Coronary artery (tissue), 2 donors: ENCODE data around the gene ZBTB17.

ENCODE experiments used
- DNase-seq: peaks from one replicate; pipeline ENCODE4 v3.0.0-alpha.2; 2017; ENCODE audit warnings: low spot score
- H3K27ac ChIP-seq, 2 donors: fragments of 200-600 bp; sonication (generic); one replicate each; pipeline ENCODE4 v1.5.1; 2016 to 2019
- H3K4me3 ChIP-seq: fragments of 200-600 bp; sonication (generic); 2 replicates; pipeline ENCODE4 v1.5.1; 2016; ENCODE audit warnings: mild to moderate bottlenecking, moderate library complexity
- TF ChIP-seq, protein P1 (sequence below): fragments of 200-600 bp; sonication (generic); IDR thresholded peaks from one replicate; pipeline ENCODE4 v1.5.1; 2019; ENCODE audit warnings: antibody characterized with exemption

Gene ZBTB17

DNA sequence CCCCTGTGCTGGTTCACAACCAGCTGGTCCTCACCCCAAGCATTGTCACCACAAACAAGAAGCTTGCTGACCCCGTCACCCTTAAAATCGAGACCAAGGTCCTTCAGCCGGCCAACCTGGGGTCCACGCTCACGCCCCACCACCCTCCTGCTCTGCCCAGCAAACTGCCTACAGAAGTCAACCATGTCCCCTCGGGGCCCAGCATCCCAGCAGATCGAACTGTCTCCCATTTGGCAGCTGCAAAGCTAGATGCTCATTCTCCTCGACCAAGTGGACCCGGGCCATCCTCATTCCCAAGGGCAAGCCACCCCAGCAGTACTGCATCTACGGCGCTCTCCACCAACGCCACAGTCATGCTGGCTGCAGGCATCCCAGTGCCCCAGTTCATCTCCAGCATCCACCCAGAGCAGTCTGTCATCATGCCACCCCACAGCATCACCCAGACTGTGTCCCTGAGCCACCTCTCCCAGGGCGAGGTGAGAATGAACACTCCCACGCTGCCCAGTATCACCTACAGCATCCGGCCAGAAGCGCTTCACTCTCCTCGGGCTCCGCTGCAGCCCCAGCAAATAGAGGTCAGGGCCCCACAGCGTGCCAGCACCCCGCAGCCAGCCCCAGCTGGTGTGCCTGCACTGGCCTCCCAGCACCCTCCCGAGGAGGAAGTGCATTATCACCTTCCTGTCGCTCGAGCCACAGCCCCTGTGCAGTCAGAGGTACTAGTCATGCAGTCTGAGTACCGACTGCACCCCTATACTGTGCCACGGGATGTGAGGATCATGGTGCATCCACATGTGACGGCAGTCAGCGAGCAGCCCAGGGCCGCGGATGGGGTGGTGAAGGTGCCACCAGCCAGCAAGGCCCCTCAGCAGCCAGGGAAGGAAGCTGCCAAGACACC lies 40.6 kb downstream of the ZBTB17 start:
- H3K27ac ChIP-seq: no peak overlapping the region
- DNase-seq: no peak
- no peak overlapping the region for H3K4me3 ChIP-seq
- TF ChIP-seq, protein P1, sequence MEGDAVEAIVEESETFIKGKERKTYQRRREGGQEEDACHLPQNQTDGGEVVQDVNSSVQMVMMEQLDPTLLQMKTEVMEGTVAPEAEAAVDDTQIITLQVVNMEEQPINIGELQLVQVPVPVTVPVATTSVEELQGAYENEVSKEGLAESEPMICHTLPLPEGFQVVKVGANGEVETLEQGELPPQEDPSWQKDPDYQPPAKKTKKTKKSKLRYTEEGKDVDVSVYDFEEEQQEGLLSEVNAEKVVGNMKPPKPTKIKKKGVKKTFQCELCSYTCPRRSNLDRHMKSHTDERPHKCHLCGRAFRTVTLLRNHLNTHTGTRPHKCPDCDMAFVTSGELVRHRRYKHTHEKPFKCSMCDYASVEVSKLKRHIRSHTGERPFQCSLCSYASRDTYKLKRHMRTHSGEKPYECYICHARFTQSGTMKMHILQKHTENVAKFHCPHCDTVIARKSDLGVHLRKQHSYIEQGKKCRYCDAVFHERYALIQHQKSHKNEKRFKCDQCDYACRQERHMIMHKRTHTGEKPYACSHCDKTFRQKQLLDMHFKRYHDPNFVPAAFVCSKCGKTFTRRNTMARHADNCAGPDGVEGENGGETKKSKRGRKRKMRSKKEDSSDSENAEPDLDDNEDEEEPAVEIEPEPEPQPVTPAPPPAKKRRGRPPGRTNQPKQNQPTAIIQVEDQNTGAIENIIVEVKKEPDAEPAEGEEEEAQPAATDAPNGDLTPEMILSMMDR: no peak

DNA sequence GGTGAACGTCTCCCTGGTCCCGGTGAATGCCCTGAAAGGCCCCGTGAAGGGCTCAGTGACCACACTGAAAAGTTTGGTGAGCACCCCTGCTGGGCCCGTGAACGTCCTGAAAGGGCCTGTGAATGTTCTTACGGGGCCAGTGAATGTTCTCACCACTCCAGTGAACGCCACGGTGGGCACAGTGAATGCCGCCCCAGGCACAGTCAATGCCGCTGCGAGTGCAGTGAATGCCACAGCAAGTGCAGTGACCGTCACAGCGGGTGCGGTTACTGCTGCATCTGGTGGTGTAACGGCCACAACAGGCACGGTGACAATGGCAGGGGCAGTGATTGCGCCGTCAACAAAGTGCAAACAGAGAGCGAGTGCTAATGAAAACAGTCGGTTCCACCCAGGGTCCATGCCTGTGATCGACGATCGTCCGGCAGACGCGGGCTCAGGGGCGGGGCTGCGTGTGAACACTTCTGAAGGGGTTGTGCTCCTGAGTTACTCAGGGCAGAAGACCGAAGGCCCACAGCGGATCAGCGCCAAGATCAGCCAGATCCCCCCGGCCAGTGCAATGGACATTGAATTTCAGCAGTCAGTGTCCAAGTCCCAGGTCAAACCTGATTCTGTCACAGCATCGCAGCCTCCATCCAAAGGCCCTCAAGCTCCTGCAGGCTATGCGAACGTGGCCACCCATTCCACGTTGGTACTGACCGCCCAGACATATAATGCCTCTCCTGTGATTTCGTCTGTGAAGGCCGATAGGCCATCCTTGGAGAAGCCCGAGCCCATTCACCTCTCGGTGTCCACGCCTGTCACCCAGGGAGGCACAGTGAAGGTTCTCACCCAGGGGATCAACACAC lies 41.5 kb downstream of the ZBTB17 start:
- DNase-seq: no peak
- Histone ChIP-seq H3K4me3 (no peak overlapping the region), H3K27ac (no peak overlapping the region)
- TF ChIP-seq, protein P1: no peak

DNA sequence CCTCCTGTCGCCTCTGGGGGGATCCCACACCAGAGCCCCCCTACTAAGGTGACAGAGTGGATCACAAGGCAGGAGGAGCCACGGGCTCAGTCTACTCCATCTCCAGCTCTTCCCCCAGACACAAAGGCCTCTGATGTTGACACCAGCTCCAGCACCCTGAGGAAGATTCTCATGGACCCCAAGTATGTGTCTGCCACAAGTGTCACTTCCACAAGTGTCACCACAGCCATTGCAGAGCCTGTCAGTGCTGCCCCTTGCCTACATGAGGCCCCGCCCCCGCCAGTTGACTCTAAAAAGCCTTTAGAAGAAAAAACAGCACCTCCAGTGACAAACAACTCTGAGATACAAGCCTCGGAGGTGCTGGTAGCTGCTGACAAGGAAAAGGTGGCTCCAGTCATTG lies 42.2 kb downstream of the ZBTB17 start:
- Histone ChIP-seq H3K4me3 (no peak overlapping the region), H3K27ac (no peak overlapping the region)
- no peak for DNase-seq
- TF ChIP-seq, protein P1: no peak

DNA sequence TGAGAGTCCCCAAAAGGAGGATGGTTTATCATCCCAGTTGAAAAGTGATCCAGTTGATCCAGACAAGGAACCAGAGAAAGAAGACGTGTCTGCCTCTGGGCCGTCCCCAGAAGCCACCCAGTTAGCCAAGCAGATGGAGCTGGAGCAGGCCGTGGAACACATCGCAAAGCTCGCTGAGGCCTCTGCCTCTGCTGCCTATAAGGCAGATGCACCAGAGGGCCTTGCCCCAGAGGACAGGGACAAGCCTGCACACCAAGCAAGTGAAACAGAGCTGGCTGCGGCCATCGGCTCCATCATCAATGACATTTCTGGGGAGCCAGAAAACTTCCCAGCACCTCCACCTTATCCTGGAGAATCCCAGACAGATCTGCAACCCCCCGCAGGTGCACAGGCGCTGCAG lies 43.3 kb downstream of the ZBTB17 start:
- no peak overlapping the region for H3K27ac ChIP-seq
- no peak for DNase-seq
- H3K4me3 ChIP-seq: no peak overlapping the region
- TF ChIP-seq, protein P1: no peak

DNA sequence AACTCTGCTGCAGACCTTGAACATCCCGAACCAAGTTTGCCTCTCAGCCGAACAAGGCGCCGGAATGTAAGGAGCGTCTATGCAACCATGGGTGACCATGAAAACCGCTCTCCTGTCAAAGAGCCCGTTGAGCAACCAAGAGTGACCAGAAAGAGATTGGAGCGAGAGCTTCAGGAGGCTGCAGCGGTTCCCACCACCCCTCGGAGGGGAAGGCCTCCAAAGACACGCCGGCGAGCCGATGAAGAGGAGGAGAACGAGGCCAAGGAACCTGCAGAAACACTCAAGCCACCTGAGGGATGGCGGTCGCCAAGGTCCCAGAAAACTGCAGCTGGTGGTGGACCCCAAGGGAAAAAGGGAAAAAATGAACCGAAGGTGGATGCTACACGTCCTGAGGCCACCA lies 44.0 kb downstream of the ZBTB17 start:
- Histone ChIP-seq H3K4me3 (no peak overlapping the region), H3K27ac (no peak overlapping the region)
- TF ChIP-seq, protein P1: no peak
- no peak for DNase-seq

DNA sequence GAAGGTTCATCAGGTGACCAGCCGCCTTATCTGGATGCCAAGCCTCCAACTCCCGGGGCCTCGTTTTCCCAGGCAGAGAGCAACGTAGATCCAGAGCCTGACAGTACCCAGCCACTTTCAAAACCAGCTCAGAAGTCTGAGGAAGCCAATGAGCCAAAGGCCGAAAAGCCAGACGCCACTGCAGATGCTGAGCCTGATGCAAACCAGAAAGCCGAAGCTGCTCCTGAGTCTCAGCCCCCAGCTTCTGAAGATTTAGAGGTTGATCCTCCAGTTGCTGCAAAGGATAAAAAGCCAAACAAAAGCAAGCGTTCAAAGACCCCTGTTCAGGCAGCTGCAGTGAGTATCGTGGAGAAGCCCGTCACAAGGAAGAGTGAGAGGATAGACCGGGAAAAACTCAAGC lies 44.5 kb downstream of the ZBTB17 start:
- TF ChIP-seq, protein P1: no peak
- H3K27ac ChIP-seq: no peak overlapping the region
- no peak overlapping the region for H3K4me3 ChIP-seq
- DNase-seq: no peak
